HG03135 (cell line): Measurements from ENCODE around the gene SLC22A16.

Experiments used
- ATAC-seq: cut with Tn5 transposase; IDR thresholded peaks from one replicate; pipeline ENCODE4 v1.9.1; 2021; ENCODE audit warnings: mild to moderate bottlenecking, moderate library complexity; ENCODE audit not compliant: unreplicated experiment

The SLC22A16 gene

DNA sequence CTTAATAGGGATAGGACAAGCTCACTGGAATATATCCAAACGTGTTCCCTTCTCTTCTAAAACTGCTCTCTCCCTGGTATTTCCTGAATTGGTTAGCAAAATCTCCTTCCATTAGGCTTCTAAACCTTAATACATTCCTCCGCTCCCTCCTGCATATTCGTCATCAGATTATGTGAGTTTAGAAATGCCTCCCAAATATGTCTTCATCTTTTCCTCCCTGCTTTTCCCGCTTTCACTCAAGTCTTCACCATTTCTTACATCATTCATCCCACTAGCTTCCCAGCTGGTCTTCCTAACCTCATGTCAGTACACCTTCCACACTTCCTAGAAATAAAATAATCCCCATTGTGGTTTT, 26.9 kb downstream of the SLC22A16 start:
- no peak for ATAC-seq

DNA sequence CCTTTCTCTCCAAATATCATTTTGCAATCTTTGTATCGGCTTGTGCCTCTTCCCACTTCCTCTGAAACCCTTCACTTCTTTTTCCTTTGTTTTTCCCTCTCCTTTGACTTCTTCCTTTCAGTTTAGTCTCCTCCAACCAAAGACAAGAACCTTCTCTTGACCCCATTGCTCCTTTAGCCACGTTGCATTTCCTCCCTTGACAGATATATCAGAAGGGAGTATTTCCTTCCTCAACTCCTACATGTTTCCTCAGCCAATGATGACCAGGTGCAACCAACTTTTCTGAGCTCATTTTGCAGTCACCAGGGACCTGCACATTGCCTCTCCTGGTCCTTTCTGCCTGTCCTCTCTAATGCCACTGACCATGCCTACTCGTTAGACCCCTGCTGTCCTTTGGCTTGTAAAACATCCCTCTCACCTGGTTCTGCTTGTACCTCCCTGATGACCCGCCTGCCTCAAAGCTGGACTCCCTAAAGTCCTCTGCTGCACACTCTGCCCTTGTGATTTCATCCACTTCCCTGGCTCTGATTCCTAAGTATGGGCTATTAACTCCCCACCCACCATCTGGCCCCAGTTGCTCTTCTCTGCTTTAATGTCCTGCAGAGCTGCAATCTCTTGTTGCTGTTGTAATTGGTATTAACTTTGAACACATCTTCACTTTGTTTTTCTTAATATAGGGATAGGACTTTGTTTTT, 27.4 kb downstream of the SLC22A16 start:
- ATAC-seq: no peak

DNA sequence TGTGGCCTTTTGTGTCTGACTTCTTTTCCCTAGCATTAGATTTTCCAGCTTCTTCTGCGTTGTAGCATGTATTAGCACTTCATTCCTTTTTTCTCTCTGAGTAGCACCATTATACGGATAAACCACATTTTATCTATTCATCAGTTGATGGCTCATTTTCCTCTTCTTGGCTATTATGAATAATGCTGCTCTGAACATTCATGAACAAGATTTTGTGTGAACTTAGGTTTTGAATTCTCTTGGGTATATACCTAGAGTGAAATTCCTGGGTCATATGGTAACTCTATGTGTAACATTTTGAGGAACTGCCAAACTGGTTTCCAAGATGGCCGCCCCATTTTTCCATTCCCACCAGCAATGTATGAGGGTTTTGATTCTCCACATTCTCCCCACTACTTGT, 28.7 kb downstream of the SLC22A16 start:
- ATAC-seq: no peak

DNA sequence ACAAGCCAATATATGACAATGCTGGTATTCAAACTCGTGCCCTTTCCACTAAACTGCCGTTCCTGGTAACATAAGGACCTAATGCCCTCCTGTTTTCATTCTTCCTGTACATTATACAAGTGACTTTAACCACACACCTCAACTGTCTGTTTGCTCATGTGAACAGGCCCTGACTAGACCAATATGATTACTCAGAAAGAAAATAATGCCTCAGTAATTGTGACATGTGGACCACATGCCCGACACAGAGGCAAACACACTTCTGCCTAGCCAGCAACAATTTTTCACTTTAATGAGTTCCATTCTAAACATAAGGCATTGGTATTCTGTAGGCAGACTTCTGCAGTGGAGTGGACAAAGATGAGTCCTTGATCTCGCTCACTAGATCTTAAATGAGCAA, 30.0 kb downstream of the SLC22A16 start:
- no peak for ATAC-seq

DNA sequence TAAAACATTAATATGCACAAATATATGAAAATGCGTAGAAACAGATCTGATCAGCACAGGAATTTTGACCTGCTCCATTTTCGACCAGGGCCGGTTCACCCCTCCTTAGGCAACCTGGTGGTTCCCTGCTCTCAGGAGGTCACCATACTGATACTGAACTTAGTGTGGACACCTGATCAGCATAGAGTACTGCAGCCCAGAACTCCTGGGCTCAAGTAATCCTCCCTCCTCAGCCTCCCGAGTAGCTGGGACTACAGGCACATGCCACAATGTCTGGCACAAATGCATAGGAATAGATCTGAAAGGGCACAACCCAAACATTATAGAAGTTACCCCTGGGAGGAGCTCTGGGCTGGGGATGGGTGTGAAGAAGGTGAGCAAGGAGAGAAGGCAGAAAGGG, 36.4 kb downstream of the SLC22A16 start:
- no peak for ATAC-seq

DNA sequence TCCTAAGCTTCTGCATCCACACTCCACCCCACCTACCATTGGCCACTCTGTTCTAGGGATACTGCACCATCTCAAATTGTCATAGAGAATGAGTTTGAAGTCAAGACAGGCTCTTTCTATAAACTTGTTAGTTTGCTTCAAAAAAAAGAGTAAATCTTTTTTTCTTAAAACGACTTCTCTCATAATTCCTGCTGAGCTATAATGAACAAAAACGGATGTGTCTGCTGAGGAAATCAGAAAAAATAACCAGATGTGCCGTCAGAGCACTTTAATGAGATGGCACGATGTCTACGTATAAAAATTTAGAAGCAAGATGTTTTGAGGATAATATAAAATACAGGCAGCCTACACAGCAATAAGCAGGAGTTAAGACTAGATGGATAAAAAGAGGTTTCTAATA, 37.1 kb downstream of the SLC22A16 start:
- no peak for ATAC-seq

DNA sequence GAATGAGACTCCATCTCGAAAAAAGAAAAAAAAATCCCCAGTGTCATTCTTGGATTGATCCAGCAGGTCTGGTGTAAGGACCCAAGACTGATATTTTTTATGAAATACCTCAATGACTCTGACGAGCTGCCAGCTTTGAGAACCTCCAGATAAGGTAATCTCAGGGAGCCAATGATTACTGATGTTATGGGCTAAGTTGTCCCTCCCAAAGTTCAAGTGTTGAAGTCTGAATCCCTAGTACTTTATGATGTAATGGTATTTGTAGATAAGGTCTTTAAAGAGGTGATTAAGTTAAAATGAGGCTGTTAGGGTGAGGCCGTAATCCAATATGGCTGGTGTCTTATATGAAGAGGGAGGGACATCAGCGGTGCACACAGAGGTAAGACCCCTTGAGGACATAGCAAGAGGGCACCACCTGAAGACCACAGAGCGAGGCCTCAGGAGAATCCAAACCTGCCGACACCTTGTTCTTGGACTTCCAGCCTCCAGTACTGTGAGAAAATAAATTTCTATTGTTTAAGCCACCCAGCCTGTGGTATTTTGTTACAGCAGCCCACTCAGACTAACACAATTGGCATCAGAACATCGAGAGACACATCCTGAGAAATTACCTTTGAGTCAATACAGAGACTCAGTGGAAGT, 41.3 kb downstream of the SLC22A16 start:
- no peak for ATAC-seq

DNA sequence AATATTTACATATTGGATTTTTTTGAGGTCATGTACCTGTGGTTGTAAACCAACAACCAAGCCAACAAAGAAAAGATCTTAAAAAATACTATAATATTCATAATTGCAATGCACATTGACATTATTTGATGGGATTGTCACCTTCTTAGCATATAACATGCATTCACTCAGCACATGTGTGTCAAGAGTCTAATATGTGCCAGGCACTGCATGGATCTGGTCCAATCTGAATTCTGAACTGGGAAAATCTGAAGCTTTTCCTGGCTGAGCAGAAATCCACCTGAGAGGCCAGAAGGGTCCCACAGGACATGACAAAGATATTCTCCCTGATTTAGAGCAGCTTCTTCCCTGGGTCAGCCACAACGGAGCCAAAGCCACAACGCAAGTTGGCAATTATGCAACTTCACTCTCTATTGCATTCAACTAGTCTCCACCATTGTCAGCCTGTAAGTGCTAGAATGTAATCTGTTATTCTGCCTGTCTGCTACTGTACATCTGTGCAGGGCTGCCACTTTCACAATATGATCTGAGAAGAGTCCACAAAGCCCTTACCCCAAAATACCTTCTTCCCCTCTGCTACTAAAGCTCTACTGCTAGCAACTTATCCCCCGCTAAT, 44.0 kb downstream of the SLC22A16 start:
- no peak for ATAC-seq

DNA sequence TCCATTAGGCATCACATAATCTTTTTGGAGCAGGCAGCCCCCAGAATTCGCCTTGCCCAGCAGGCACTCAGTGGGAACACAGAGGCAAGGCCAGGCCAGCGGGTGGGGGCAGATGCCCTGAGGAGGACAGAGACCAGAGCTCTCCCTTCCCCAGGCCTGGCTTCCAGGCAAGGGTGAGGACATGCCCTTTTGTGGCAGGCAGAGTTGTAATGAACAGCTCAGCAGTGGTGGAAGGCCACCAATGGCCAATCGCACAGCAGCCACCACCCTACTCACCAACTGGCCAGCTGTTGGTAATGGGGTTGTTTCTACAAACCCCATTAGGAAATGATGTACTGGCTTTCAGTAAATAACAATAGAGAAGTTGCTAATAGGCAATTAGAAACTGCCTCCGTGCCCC, 45.7 kb downstream of the SLC22A16 start:
- no peak for ATAC-seq

DNA sequence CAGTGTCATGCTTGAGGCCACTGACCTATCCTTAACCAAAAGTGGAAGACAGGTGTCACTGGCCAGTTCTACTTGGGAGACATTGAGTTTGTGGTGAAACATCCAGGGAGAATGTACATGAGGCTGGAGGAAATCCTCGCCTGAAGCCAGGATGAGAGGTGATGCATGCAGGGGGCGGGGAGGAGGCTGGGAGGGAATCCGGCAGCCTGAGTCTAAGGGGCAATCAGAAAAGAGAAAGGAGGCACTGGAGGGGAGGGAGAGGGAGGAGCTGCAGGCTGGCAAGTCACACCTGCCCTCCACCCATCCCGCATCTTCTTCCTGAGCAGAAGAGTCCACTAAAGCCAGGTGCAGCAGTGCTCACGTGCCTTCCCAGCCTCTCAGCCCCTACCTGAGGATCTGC, 46.2 kb downstream of the SLC22A16 start:
- ATAC-seq: no peak

DNA sequence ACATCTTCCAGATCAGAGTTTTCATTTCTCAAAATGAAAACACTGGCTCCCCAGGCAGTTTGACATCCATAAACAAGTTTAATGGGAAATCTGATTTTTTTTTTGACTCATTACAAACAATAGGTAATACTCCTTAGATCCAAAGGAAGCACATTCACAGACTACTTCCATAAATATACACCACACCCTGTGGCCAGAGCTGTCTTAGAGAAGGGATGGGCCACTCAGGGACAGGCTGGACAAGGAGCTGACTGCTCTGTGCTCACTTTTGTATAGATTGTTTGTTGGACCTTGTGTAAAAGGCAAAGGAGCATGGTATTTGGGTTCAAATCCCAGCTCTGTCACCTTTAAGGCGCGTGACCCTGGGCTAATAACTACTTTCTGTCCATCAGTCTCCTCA, 48.3 kb downstream of the SLC22A16 start:
- ATAC-seq: no peak

DNA sequence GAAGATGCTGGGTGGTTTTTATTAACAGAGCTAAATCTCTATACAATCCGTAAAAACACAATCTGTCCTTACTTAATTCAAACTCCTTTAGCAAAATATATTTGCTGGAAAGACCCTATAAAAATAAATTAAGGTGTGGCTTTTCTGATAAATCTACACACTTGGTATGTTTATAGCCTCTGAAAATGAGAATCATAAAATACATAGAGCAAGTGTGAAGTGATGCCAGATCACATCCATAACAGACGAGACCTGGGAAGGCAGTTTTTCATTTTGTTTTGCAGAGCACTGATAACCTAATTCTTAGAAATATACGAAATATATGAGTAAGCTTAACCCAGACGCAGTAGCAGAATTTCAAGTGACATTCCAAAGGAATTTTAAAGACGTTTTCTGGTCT, 50.6 kb downstream of the SLC22A16 start:
- no peak for ATAC-seq

DNA sequence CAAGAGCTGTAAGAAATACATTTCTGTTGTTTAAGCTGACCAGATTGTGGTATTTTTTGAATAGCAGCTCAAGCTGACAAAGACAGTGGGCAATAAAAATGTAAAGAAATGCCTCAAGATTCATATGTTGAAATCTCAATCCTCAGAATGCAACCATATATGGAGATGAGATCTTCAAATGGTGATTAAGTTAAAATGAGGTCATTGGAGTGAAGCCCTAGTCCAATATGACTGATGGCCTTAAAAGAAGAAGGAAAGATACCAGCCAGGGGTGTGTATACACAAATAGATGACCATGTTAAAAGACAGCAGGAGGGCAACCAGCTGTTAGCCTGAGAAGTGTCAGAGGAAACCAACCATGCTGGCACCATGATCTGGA, 54.0 kb downstream of the SLC22A16 start:
- ATAC-seq: no peak

DNA sequence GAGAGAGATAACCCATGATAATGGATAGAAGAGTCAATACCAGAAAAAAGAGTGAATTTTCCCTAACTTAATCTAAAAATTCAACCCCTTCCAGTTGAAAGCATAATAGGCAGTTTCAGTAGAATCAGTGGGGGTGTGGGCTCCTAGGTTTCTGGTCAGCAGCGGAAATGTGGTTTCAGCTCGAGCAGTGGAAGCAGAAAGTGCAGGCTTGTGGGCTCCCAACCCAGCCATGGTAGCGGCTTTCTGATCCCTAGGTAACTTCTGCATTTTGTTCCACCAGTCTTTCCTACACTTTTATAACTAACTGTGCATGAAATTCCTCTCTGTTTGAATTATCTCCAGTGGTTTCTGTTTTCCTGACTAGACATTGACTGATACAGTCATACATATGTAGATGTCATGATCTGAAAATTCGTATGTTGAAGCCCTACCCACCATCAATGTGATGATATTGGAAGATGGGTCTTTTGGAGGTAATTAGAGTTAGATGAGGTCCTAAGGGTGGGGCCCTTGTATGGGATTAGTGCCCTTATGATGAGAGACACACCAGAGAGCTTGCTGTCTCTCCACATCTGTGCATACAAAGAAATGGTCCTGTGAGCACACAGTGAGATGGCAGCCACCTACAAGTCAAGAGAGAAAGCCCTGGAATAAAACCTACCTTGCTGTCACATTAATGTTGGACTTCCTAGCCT, 54.5 kb downstream of the SLC22A16 start:
- ATAC-seq: no peak

DNA sequence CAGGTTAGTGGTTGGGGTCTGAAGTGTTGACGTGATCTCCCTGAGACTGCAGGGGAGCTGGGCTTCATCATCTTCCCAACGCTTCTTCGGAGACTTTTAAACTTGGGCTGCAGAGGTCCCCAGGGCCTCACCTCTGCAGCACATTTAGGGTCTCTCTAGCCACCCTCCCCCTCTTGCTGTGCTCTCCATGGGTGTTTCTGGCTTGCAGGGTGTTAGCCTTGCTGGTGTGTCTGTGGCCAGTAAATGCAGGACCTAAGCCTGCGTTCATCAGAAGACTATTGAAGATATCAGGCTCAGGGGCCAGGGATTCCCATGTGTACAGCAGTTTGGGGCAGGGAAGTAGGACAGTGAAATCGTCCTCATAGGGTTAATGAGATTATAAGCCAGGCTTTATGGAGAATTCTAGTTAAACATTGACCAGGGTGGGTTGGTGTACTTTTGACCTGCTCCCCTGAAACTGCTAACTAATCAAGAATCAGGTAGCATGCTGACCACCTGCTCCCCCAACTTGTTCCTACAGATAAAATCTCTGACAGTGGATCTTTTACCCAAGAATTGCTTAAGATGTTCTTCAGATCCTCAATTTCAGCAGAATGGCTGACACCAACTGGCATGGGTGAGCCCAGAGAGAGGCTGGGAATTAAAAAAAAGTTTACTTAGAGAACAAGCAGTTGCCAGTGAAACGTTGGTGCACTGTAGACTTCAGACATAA, 57.2 kb downstream of the SLC22A16 start:
- ATAC-seq: no peak

DNA sequence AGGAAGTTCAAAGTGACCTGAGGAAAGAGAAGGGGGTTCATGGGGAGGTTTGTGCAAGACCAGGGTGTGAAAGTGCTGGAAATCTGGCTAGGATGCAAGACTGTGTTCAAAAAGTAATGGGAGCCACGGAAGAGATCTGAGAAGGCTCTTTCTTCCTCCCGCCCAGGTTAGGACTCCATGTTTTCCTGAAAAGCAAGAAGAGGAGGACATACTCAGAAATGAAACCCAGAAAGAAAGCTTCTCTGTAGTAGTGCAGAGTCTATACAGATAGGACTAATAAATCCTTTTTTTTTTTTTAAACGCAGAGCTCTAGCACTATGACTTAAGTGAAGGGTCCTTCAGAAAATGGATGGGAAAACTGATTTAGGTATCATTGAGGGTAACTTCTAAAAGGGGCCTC, 57.8 kb downstream of the SLC22A16 start:
- no peak for ATAC-seq

DNA sequence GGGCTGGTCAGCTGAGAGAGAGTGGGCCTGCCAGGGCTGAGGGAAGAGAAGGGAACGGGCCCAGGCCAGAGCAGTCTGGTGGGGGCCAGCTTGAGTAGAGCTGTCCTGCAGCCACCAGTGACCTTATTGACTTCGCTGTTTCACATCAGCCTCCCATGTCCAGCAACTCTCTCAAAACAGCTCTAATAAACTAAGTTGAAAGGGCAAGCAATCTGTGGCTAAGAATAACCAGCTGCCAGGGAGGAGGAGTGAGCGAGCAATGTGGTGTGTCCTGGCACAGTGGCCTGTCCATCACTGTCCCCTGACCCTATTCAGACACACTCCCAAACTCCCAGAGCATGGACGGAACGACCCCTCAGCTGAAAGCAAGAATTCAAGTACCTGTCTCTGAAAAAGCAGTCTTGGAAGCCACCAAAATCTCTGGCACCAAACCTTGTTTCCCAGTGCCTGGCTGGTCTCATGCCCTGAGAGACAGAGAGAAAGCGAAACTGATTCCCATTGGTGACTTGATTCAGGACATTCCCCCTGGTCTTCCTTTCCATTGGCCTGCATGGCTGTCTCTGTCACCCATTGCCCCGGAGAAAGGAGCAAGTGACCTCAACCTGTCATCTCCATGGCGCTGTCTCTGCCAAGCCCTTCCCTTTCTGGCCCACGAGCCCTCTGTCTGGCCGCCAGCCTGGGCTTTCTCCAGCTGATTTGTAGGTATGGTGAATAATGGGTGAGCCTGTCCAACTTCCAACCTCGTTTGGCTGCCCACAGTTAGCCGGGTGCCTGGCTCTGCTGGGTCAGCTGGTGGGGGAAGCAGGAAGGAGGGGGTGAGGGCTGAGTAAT, 61.1 kb downstream of the SLC22A16 start, which contains the start of gene DDO:
TSS of gene DDO (minus strand) at position 490 of the 831 bp plus-strand sequence. CDS start 2,113 bp downstream, outside the sequence.
- ATAC-seq: no peak

DNA sequence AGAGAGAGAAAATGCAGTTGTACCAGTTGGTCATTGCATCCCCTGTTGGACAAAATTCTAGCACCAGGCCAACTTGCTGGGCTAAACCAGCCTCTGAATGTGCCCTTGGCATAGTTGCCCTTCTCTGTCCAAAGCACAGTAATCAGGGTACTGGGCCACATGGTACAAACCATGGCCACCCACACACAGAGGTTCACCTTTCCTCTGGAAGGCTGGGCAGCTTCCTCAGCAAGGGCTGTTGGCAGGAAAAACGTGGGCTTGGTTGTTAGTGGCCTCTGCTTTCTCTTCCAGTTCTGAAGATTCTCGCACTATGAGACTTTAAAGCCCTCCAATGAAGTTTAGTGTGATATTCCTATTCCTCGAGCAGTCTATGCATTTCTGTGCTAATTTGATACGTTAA, 61.7 kb downstream of the SLC22A16 start:
- ATAC-seq: no peak

DNA sequence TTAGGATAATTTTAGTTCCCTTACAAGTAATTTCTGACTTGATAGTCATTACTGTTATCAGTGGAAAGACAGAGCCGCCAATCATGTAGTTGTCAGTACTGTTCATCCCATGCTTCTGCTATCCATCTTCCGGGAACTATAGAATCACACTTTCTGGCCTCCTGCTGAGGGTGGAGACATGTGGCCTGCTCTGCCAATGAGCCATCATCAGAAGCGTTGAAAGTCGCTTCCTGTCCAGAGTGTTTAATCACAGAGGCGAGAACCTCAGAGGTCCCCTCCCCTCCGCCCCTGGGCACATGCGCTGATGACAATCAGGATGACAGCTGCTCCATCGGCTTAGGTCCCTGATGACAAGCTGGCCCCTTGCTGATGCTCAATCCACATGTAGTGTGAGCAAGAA, 64.1 kb downstream of the SLC22A16 start:
- no peak for ATAC-seq

DNA sequence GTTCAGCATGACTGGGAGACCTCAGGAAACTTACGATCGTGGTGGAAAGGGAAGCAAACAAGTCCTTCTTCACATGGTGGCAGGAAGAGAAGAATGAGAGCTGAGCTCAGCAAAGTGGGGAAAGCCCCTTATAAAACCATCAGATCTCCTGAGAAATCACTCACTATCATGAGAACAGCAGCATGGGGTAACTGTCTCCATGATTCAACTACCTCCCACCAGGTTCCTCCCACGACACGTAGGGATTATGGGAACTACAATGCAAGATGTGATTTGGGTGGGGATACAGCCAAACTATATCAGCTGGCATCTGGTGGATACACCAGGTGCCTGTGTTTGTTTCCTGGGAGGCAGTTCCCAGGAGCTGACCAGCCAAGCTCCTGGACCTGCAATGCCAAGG, 65.9 kb downstream of the SLC22A16 start:
- no peak for ATAC-seq
